GDM1 (cell line): Measurements from ENCODE around the gene ATP2B2.

Experiments
- DNase-seq: peaks from one replicate; lab custom pipeline; 2025; lab: John Stamatoyannopoulos, UW

The ATP2B2 gene

DNA sequence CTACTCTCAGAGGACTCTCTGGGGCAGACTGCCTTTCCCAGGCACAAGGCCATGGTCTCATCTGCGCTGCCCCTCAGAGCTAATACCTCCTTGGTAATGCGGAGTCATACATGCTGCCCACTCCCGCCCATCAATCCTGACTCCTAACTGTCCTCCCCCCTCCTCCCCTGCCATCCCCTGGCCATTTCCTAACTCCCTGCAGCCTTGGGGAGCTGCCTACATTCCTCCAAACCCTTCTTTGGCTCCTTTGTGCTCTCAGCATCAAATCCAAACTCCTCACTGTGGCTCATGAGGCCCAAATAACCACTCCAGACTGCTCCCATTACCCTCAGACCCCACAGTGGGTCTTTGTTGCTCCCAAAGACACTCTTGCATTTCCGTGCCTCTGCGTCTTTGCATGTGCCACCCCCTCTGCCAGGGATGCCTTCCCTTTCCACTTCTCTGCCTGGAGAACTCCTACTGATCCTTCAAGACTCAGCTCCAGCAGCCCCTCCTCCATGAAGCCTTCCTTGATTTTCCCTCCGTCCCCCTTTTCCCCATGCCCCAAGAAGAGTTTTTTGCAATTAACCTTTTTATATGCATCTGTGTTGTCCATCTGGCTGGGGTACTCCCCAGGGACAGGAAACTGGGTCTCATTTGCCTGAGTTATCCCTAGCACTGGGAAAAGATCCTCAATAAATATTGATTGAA lies 5.5 kb upstream of the ATP2B2 start:
- no peak for DNase-seq

DNA sequence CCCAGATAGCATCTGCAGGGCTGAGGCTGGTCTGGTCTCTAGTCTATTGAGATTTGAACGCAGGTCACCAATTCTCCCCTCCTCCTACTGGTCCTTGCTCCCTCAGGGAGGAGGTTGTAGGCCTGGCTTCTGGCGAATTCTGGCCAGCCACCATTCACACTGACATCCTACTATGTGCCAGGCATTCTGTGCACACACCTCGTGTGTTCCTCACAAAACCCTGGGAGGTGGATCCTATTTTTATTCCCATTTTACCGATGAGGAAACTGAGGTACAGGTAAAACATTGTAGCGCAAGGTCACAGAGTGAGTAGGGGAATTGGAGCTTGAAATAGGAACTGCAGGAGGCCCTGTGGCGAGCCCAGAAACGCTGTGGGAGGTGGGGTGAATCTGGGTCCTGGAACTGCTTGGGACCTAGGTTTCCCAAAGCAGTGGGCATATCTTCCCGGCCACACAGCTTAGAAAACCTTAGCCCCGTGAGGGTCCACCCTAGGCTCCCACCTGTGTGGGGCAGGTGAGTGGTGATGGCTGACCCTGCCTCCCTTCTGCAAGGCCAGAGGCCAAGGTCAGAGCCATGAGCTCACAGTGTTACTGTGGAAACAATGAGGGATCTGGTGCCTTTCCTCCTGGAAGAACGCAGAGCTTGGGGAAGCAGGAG lies 4.8 kb upstream of the ATP2B2 start:
- DNase-seq: no peak

DNA sequence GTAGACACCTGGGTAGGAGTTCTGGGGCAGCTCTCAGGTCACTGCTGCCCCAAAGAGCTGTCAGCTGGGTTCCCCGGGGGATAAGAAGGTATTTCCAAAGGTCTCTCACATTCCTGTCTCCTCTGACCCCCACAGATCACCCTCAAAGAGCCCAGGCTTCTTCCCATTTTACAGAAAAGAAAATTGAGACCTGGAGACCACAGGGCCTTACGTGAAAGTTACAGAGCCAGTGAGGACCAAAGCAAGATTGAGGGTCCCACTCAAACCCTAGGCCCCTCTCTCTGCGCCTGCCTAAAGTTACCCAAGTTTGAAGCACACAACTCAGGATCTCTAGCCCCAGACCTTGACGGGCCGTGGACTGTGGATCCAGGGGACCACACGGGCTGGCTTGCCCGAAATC lies 3.9 kb upstream of the ATP2B2 start:
- no peak for DNase-seq

DNA sequence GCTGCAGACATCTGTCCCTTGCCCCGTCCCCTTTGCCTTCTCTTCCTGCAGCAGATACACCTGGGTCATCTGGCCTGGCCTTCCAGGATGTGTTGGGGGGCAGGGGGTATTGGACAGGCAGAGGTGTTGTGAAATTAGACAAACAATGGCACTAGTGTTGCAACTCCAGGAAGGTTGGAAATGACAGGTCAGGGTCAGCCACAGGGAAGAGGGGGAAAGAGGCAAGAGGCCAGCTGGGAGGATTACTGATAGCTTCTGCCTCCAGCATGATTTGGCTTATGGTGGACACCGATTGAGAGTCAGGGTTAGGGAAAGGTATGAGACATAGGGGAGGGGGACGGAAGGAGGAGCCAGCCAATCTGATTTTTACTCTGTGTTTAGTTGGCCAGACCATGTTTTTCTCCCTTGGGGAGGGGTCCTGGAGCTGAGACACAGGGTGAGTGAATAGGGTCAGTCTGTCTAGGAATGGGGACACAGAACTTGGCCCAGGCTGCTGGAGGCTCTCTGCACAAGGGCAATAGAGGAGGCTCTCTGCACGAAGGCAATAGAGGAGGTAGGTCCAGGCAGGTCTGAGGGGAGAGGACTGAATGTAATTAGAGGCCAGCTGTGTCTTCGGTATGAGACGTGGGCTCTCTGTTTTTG lies 3.4 kb upstream of the ATP2B2 start:
- no peak for DNase-seq

DNA sequence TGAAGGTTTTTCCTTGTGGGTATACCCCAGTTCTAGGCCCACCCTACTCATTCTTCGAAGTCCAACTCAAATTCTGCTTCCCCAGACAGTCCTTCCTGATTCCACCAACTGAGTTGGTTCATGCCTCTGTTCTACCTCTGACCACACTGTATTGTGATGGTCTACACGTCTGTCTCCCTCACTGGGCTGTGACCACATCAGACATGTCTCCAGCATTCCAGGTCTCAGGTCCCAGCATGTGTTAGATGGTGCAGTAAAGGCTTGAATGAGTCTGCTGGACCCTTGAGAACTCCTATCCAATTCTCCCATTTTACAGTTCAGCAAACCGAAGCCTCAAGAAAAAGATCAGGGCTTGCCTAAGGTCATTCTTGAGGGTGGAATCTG lies 2.8 kb upstream of the ATP2B2 start:
- DNase-seq: no peak

DNA sequence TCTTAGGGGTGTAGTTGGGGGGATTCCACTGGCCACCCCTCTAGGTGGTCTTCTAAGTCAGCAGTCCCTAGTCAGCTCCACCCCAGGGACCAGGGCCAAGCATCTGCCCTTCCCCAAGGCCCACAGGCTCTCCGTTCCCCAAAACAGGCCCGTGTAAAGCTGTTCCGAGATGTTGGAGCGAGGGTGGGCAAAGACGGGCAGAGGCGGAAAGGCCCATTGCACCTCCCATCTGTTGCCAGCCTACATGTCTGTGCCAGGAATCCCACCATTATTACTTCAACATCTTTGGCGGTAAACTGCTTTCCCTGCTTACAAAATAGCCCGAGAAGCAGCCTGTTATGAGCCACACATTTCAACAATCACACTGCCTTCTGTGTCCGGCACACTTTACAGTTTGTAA lies 1.9 kb upstream of the ATP2B2 start:
- DNase-seq: no peak

DNA sequence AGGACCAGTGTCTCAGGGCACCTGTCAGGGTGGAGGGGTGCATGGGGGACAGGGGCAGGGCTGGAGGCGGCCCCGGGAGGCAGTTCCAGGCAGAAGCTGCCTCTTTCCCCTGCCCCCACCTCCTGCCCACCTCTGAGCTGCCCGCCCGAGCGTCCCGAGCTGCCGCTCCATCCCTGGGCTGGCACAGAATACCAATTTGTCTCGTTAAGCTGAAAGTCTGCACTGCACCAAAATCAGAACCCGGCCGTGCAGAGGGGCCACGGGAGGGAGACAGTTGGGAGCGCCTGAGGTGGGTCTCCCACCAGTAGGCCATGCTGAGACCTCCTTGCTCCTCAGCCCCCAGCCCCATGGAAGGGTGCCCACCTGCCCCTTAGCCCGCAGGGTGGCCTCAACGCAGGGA lies 1.3 kb upstream of the ATP2B2 start:
- no peak for DNase-seq

DNA sequence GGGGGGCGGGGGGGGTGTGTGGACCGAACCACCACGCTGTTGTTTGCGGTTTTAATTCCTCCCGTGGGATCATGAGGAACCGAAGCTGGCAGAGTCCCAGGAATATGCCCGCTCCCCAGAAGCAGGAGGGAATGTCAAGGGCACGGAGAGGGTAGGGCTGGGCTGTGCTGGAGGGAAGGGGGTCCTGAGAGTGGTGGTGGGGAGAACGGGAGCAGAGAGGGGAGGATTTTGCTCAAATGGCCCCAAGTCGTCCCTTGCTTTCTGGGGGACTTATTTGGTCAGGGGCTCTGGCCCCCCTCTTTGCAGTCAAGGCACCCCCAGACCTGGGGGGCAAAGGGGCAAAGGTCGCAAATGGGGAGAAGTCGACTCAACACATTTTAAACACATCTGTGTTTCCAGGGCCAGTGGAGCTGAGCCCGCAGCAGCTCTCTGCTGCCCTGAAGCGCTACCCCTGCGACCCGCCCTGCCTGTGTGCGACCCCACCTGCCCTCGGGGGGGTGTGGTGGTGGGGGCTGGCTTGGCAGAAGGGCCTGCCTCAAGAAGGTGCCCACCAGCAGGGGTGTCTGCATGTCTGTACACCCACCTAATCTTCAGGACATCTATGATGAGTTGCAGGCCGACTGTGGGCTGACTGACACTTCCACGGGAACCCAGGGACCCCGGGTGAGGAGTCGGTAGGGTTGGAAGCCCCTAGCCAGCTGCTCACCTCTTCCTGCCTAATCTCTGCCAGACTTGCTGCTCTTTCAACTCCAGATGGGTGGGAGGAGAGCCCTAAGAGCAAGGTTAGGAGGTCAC lies 602 bp upstream of the ATP2B2 start:
- DNase-seq: no peak

DNA sequence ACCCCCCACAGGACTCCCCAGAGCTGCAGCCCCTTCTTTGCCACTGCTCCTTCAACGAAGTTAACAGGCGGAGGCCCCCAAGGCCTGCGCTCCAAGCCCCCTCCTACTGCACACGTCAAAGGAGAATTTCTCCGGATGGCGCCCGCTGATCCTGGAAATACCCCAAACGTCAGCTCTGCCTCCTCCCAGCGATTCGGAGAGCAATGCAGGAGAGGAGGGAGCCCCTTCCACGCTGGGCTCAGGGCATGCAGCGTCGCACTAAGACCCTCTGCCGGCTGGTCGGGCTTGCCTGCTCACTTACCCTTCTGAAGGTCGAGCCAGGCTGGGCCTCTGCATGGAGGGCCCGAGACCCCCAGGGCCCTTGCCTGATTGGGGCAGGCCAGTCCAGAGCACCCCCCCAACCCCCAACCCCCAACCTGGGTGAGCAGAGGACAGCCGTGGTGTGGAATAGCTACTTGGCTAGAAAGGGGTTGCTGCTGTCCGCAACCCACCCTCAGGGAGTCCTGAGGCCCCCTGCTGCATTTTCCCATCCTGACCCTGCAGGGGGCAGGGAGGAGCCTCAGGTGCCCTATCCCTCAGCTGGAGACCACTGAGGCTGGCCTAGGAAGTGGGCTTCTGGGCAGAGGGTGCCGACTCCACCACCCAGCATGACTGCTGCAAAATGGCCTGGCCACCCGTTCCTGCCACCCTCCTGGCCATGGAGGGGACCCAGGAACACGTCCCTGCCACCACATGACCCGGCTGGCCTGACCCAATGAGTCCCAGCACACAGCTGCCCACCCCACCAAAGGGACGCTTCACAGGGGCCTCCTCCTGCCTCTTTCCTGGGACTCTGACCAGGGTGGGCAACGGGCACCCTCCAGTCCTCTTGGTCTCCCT lies 976 bp downstream of the ATP2B2 start:
- no peak for DNase-seq

DNA sequence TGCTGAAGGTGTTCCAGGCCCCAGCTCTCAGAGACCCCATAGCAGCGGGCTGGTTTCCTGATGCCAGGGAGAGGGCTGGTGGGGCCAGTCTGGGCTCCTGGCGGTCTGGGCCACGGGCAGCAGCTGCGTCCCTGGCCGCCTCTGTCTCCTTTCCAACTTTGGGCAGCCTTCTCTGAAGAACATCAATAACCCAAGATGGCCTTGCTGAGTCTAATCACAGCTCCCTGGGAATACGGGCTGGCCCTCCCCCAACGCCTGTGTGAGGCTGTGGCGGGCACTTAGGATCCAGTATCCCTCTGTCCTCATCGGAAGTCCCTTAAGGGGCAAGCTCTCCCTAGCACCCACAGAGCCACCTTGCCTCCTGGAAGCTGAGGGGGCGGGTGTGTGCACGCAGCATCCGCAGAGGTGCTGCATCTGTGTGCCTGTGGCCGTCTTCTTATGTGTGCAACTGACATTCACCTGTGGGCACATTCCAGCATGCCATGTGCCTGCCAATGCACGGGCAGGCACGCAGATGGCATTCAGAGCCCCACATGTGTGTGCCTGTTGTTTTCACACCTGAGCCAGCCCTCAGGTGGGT lies 2.1 kb downstream of the ATP2B2 start:
- DNase-seq: no peak

DNA sequence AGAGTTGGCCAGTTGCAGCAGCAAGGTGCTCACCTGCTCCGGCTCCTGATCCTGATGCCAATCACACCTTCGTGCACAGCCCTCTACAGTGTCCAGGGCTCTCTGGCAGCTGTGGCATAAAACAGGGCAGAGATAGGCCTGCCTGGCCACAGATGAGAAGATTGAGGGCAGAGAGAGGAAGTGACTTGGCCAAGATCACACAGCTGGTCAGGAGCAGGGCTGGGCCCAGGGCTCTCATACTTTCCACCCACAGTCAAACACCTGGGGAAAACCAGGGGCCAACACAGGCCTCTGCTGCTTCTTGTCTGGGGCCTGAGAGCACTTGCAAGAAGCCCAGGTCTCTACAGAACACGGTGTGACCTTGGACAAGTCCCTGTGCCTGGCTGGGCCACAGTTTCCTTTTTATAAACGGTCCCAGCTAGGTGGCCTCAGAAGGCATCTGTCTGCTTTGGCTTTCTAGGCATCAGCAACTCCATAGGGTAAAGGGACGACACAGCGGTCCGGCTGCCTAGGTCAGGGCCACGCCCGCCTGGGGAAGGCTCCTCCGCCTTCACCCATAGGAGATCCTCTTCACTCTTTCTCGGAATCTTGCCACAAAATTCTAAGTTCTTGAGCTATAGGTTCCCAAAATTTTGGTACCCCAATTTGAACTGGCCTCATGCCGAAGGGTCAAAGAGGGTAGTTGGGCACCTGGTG lies 3.1 kb downstream of the ATP2B2 start:
- DNase-seq: no peak

DNA sequence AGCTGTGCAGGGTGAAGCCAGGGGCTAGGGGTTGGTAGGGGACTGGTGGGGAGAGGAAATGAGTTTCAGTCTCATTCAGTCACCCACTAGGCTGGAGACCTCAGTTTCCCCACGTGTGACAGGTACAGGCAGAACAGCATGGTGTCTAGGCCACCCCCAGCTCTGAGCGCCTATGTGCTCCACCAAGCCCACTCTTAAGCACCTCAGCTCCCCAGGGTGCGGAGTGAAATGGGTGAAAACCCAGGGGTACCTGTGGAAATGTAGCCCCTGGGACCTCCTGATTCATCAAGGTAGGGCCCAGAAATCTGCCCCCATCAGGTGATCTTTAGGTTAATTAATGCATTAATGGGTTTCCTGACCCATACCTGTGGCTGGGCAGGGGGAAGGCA lies 3.7 kb downstream of the ATP2B2 start:
- DNase-seq: no peak

DNA sequence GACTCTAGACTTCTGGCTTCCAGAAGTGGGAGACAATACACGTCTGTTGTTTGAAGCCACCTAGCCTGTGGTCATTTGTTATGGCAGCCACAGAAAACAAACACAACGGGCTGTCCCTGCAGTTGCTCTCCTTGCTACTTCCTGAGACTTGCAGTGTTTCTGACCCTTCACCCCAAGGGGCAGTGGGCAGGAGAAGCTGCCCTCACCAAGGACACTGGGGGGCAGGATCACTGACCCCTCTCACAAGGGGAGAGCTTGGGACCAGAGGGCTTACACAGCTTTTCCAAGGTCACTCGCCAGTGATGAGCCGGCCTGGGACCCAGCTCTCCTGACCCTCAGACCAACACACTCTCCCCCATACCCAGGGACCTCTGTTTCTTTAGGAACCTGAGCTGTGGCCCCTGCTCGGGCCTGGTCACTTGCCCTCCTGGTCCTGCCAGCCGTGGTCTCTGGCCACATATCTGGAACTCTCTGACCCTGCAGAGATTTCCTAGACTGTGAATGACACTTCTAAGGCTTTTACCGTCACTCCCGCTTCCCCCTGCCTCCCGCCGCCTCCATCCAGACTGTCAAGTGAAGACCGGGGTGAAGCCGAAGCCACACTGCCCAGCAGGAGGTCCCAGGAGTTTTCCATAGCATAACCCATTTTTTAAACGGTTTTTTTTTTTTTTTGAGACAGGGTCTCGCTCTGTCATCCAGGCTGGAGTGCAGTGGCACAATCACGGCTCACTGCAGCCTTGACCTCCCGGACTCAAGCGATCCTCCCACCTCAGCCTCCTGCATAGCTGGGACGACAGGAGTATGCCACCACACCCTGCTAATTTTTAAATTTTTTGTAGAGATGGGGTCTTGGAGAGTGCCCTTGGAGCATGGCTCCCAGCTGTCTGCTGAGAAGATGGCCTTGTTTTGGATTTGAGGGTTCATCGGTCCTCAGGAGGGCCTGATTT lies 4.4 kb downstream of the ATP2B2 start:
- DNase-seq: no peak

DNA sequence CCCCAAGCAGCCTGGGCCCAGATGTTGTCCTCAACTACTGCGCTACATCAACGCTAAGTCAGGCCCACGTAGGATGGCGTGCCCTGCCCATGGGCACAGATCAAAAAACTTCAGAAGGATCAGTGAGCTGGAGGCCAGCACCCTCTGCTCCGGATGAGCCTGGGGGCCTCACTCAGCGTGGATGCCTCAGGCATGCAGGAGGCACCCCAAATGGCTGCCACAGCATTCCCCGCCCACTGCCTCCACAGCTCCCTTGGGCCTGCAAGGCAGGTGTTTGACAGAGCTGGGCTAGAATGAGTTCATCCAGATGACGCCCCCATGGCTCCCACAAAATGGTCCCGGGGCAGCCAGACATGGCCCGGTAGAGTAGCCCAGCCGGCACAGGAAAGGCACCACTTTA lies 7.1 kb downstream of the ATP2B2 start:
- DNase-seq: no peak

DNA sequence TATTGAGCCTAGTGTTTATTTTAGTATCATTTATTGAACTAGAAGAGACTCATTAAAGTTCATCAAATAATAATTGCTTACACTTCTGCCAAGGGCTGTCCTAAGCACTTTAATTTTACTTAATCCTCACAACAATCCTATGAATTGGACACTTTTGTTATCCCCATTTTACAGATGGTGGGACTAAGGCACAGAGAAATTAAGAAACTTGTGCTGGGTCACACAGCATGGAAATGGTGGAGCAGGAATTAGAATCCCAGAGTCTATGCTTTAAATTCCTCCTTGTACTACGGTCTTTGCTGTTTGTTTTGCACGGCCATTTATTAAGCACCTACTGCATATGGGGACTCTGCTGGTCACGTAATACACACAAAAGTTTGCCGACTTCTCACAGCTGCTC lies 7.9 kb downstream of the ATP2B2 start:
- no peak for DNase-seq

DNA sequence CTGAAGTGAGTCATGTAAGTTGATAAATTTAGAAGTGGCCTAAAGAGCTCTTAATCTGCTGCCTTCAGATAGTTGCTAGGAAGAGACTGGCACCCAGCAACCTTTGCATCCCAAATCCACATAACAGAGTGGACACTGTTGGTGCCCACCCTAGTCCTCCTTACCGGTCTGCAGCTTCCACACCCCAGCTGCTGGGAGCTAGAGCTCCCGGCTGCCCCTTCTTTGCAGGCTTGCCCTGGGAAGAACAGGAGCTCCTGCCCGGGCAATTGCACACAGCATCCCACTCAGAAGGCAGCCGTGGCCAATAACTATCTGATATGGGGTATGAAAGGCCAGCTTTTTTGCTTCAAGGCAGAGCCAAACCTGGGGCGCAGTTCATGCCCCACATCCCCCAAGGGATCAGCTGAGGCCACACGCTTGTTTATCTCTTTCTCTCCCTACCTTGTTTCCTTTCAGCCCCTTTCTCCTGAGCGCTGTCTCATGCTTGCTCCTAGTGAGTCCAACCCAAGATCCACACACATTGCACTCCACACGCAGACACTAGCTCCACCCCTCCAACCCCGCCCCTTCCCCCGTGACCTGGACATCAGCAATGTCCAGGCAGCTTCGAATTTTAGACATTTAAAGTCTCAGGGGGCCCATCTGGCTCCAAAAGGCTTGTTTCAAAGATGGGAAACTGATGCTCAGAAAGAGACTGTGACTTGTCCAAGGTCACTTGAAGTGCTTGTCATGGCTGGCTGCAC lies 9.1 kb downstream of the ATP2B2 start:
- no peak for DNase-seq

DNA sequence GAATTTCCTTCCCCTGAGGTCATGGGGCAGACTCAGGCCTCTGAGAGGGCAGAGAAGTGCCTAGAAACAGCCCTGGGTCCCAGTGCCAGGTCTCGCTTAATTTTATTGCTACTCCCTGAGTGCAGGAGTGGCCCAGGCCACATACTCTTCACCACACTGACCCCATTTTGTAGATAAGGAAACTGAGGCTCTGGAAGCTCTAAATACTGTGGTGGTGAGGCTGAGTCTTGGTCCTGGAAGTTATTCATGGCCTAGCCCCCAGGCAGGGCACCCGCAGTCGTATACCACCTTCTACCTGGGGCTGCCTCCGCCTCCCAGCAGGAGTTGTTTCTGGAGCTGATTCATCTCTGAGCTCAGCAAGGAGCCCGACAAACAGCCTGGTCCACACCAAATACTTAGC lies 9.8 kb downstream of the ATP2B2 start:
- no peak for DNase-seq

DNA sequence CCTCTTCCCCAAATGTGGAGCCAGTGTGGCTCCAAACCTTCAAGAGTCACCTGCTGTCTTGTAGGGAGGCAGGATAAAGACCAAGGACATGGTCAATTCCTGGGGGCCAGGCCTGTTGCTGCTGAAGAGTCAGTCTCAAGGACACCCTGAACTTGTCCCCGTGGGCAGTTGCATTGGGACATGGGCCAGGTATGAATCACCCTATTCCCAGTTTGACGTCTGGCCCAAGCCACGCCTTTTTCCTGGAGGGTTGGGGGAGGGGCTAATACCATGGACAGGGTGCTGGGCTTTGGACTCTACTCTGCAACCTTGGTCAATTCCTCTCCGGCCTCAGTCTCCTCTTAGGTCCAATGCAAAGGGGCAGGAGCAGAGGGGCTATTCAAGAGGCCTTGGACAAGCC lies 10.4 kb downstream of the ATP2B2 start:
- DNase-seq: no peak

DNA sequence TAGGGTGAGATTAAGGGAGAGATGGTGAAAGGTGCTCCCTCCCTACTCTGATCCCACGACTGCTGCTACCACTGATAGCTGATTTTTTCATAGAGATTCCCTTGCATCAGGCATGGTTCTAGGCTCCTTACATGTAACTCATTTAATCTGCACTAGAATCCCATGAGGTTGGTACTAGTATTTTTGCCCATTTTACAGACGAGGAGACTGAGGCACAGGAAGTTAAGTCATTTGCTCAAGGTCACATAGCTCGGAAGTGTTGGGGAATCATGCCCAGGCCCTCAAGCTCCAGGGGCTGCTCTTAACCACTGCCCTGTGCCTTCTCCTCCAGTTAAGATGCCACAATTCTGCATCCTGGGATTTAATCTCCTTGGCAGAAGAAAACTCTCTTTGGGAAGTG lies 11.2 kb downstream of the ATP2B2 start:
- no peak for DNase-seq
